Astrocyte (in vitro differentiated cells and primary cell): ENCODE results near the gene UNC5C. TPM values are rescaled to one million over a fixed set of nuclear protein-coding genes. Genes with fewer than 3 reads are reported as not detected.

ENCODE experiments used
- DNase-seq: peaks from one replicate; pipeline ENCODE4 v3.0.0-alpha.2; 2010; ENCODE audit warnings: low read depth
- FAIRE-seq: peaks from 2 replicates; lab custom pipeline; 2011; peaks lifted over from hg19 to GRCh38; lab: Jason Lieb, UNC
- H2AFZ ChIP-seq: 2 replicates; pipeline ENCODE4 v1.6.0; 2012; ENCODE audit warnings: low read depth, low read length, inconsistent platforms
- H3K27ac ChIP-seq: 2 replicates; pipeline ENCODE4 v1.5.1; 2011; ENCODE audit warnings: low read depth, low read length, inconsistent platforms
- H3K27me3 ChIP-seq: 2 replicates; pipeline ENCODE4 v1.6.0; 2011; ENCODE audit warnings: low read length, inconsistent platforms; ENCODE audit not compliant: insufficient read depth
- H3K36me3 ChIP-seq: 2 replicates; pipeline ENCODE4 v1.5.1; 2011; ENCODE audit warnings: low read length, inconsistent platforms; ENCODE audit not compliant: insufficient read depth
- H3K4me1 ChIP-seq: 2 replicates; pipeline ENCODE4 v1.5.1; 2011; ENCODE audit warnings: low read length, inconsistent platforms; ENCODE audit not compliant: insufficient read depth
- H3K4me2 ChIP-seq: 2 replicates; pipeline ENCODE4 v1.6.0; 2012; ENCODE audit warnings: low read length, inconsistent platforms
- H3K4me3 ChIP-seq: 2 replicates; pipeline ENCODE4 v1.5.1; 2011; ENCODE audit warnings: low read depth, mild to moderate bottlenecking, low read length, inconsistent platforms; ENCODE audit not compliant: insufficient read depth
- H3K79me2 ChIP-seq: 2 replicates; pipeline ENCODE4 v1.6.0; 2012; ENCODE audit warnings: mild to moderate bottlenecking, low read length, inconsistent platforms; ENCODE audit not compliant: insufficient read depth
- H3K9ac ChIP-seq: 2 replicates; pipeline ENCODE4 v1.6.0; 2012; ENCODE audit warnings: mild to moderate bottlenecking, low read length, inconsistent platforms
- H3K9me3 ChIP-seq: 2 replicates; pipeline ENCODE4 v1.5.1; 2012; ENCODE audit warnings: low read depth, mild to moderate bottlenecking, low read length, inconsistent platforms; ENCODE audit not compliant: insufficient read depth
- H4K20me1 ChIP-seq: 2 replicates; pipeline ENCODE4 v1.6.0; 2012; ENCODE audit warnings: low read length, inconsistent platforms; ENCODE audit not compliant: insufficient read depth
- H3K27ac Mint-ChIP-seq: one replicate; pipeline ENCODE4 v1.8.0; 2021; ENCODE audit warnings: mild to moderate bottlenecking, mixed read lengths; ENCODE audit not compliant: unreplicated experiment
- H3K27me3 Mint-ChIP-seq: one replicate; pipeline ENCODE4 v1.8.0; 2021; ENCODE audit warnings: low read depth, mixed read lengths; ENCODE audit not compliant: unreplicated experiment
- H3K36me3 Mint-ChIP-seq: one replicate; pipeline ENCODE4 v1.8.0; 2021; ENCODE audit warnings: low read depth, mixed read lengths; ENCODE audit not compliant: unreplicated experiment
- H3K4me1 Mint-ChIP-seq: one replicate; pipeline ENCODE4 v1.8.0; 2021; ENCODE audit warnings: low read depth, mixed read lengths; ENCODE audit not compliant: unreplicated experiment
- H3K4me3 Mint-ChIP-seq: one replicate; pipeline ENCODE4 v1.8.0; 2021; ENCODE audit warnings: mild to moderate bottlenecking, moderate library complexity, mixed read lengths; ENCODE audit not compliant: unreplicated experiment
- H3K9me3 Mint-ChIP-seq: one replicate; pipeline ENCODE4 v1.8.0; 2021; ENCODE audit warnings: mild to moderate bottlenecking, mixed read lengths; ENCODE audit not compliant: unreplicated experiment
- CTCF ChIP-seq: IDR thresholded peaks from 2 replicates; pipeline ENCODE4 v1.5.1; 2011; ENCODE audit warnings: low read depth, mild to moderate bottlenecking, inconsistent platforms, low read length, moderate library complexity; ENCODE audit not compliant: insufficient read depth
- EZH2 ChIP-seq: IDR thresholded peaks from 2 replicates; pipeline ENCODE4 v1.6.1; 2012; ENCODE audit warnings: mild to moderate bottlenecking, low read length, inconsistent platforms; ENCODE audit not compliant: insufficient read depth
- total RNA-seq: library from RNA; stranded (reverse); gene quantifications from 2 replicates; pipeline ENCODE4 v1.2.1, GENCODE V29; 2021

The UNC5C gene
- total RNA-seq, 1 donor from 2014 or later = 3.1 TPM

- H3K4me1 Mint-ChIP-seq = peaks cover 13% of the 10 kb centered on the region
- Histone ChIP-seq H3K27ac (no peak overlapping the region), H3K4me1 (peaks cover 3% of the 10 kb centered on the region), H3K9me3 (no peaks in the 10 kb centered on the region), H4K20me1 (no peaks in the 10 kb centered on the region), H3K4me3 (no peak overlapping the region), H3K36me3 (no peaks in the 10 kb centered on the region), H3K4me2 (no peak overlapping the region), H2AFZ (no peak overlapping the region), H3K9ac (no peak overlapping the region), H3K27me3 (no peaks in the 10 kb centered on the region), H3K79me2 (no peaks in the 10 kb centered on the region)
- H3K4me3 Mint-ChIP-seq = no peak overlapping the region
- H3K27ac Mint-ChIP-seq = no peak overlapping the region
- TF ChIP-seq CTCF (no peak), EZH2 (no peak)
- no peaks in the 10 kb centered on the region for H3K27me3 Mint-ChIP-seq
- DNase-seq (no peak), FAIRE-seq (no peak)
- peaks cover 1% of the 10 kb centered on the region for H3K9me3 Mint-ChIP-seq
- H3K36me3 Mint-ChIP-seq = no peaks in the 10 kb centered on the region
Measured at GRCh38 chr4:95513022-95513421, 35.8 kb downstream of the UNC5C start.

- no peak for DNase-seq
- Mint-ChIP-seq H3K27me3 (no peaks in the 10 kb centered on the region), H3K27ac (no peak overlapping the region), H3K36me3 (no peaks in the 10 kb centered on the region), H3K4me3 (no peak overlapping the region), H3K9me3 (no peaks in the 10 kb centered on the region), H3K4me1 (peaks cover 24% of the 10 kb centered on the region)
- Histone ChIP-seq H3K79me2 (no peaks in the 10 kb centered on the region), H3K9me3 (no peaks in the 10 kb centered on the region), H2AFZ (no peak overlapping the region), H3K4me2 (no peak overlapping the region), H4K20me1 (no peaks in the 10 kb centered on the region), H3K4me3 (no peak overlapping the region), H3K4me1 (peaks cover 13% of the 10 kb centered on the region), H3K36me3 (no peaks in the 10 kb centered on the region), H3K27ac (no peak overlapping the region), H3K27me3 (no peaks in the 10 kb centered on the region), H3K9ac (no peak overlapping the region)
- no peak for FAIRE-seq
- no peak for TF ChIP-seq CTCF
- no peak for TF ChIP-seq EZH2
Measured at GRCh38 chr4:95511477-95511876, 37.3 kb downstream of the UNC5C start.

GRCh38 chr4:95510877-95511276, 37.9 kb downstream of the UNC5C start:
- FAIRE-seq (no peak), DNase-seq (no peak)
- H3K9ac ChIP-seq = no peak overlapping the region
- Mint-ChIP-seq H3K9me3 (no peaks in the 10 kb centered on the region), H3K27me3 (no peaks in the 10 kb centered on the region), H3K36me3 (no peaks in the 10 kb centered on the region), H3K4me1 (peaks cover 27% of the 10 kb centered on the region), H3K4me3 (no peak overlapping the region), H3K27ac (no peak overlapping the region)
- no peak overlapping the region for H3K4me2 ChIP-seq
- no peaks in the 10 kb centered on the region for H3K36me3 ChIP-seq
- H3K79me2 ChIP-seq = no peaks in the 10 kb centered on the region
- no peak overlapping the region for H3K4me3 ChIP-seq
- H3K27me3 ChIP-seq = no peaks in the 10 kb centered on the region
- H4K20me1 ChIP-seq = no peaks in the 10 kb centered on the region
- no peak for TF ChIP-seq EZH2
- TF ChIP-seq CTCF = no peak
- H3K4me1 ChIP-seq = peaks cover 15% of the 10 kb centered on the region
- no peak overlapping the region for H2AFZ ChIP-seq
- H3K27ac ChIP-seq = no peak overlapping the region
- H3K9me3 ChIP-seq = no peaks in the 10 kb centered on the region
